Smooth muscle cell (in vitro differentiated cells): Measurements from ENCODE around the gene TBC1D30. TPM values are rescaled to one million over a fixed set of nuclear protein-coding genes. Genes with fewer than 3 reads are reported as not detected.

ENCODE experiments used
- DNase-seq: peaks from one replicate; lab custom pipeline; 2025; ENCODE audit not compliant: unreplicated experiment; lab: John Stamatoyannopoulos, UW
- H2AFZ ChIP-seq: fragments of 200-600 bp; sonication (generic); 2 replicates; pipeline ENCODE4 v1.6.0; 2016; ENCODE audit warnings: antibody characterized with exemption, low read depth, mild to moderate bottlenecking
- H3F3A ChIP-seq: fragments of 200-600 bp; sonication (generic); 2 replicates; pipeline ENCODE4 v1.6.0; 2017; ENCODE audit warnings: antibody characterized with exemption, low read depth
- H3K27ac ChIP-seq: fragments of 200-600 bp; sonication (generic); 2 replicates; pipeline ENCODE4 v1.5.1; 2016; ENCODE audit warnings: low read depth, mild to moderate bottlenecking
- H3K27me3 ChIP-seq: fragments of 200-600 bp; sonication (generic); 2 replicates; pipeline ENCODE4 v1.6.1; 2016; ENCODE audit warnings: low read depth, mild to moderate bottlenecking
- H3K36me3 ChIP-seq: fragments of 200-600 bp; sonication (generic); 2 replicates; pipeline ENCODE4 v1.5.1; 2016; ENCODE audit warnings: low read depth
- H3K4me1 ChIP-seq: fragments of 200-600 bp; sonication (generic); 2 replicates; pipeline ENCODE4 v1.5.1; 2016; ENCODE audit warnings: low read depth
- H3K4me2 ChIP-seq: fragments of 200-600 bp; sonication (generic); 2 replicates; pipeline ENCODE4 v1.6.0; 2016; ENCODE audit warnings: mild to moderate bottlenecking
- H3K4me3 ChIP-seq: fragments of 200-600 bp; sonication (generic); 2 replicates; pipeline ENCODE4 v1.5.1; 2016; ENCODE audit warnings: mild to moderate bottlenecking
- H3K79me2 ChIP-seq: fragments of 200-600 bp; sonication (generic); 2 replicates; pipeline ENCODE4 v1.6.0; 2016; ENCODE audit warnings: low read depth, mild to moderate bottlenecking
- H3K9ac ChIP-seq: fragments of 200-600 bp; sonication (generic); 2 replicates; pipeline ENCODE4 v1.6.0; 2016; ENCODE audit warnings: low read depth
- H3K9me3 ChIP-seq: fragments of 200-600 bp; sonication (generic); replicated peaks from 2 replicates; pipeline ENCODE4 v1.5.1; 2016; ENCODE audit warnings: low read depth
- H4K20me1 ChIP-seq: fragments of 200-600 bp; sonication (generic); 2 replicates; pipeline ENCODE4 v1.6.0; 2016; ENCODE audit warnings: low read depth
- CTCF ChIP-seq: fragments of 200-600 bp; sonication (generic); IDR thresholded peaks from 2 replicates; pipeline ENCODE4 v1.5.1; 2017; ENCODE audit warnings: borderline replicate concordance, mild to moderate bottlenecking, antibody characterized with exemption; ENCODE audit not compliant: insufficient read depth, poor library complexity, severe bottlenecking
- WGBS: methylation state at CpG from one replicate; pipeline ENCODE4 v1.1.7; 2016; ENCODE audit warnings: low lambda C conversion rate; 5-methylcytosine and 5-hydroxymethylcytosine counted together
- polyA plus RNA-seq: library from polyadenylated mRNA; unstranded; fragments of >200 nt; fragmentation: Nextera tagmentation; extraction: Ambion mirVana; gene quantifications from 2 replicates; pipeline ENCODE4 v1.2.1, GENCODE V29; 2016
- total RNA-seq: library from RNA; depleted of rRNA; stranded (reverse); fragments of >200 nt; gene quantifications from 2 replicates; pipeline ENCODE4 v1.2.3, GENCODE V29; 2014

The TBC1D30 gene
- total and polyA plus RNA-seq, 2 experiments from 2014 or later, result 0.67 to 2.3 TPM

- H3K79me2 ChIP-seq, result no peaks in the 10 kb centered on the region
- H3K9ac ChIP-seq, result no peak overlapping the region
- no peaks in the 10 kb centered on the region for H4K20me1 ChIP-seq
- H3K4me2 ChIP-seq, result no peak overlapping the region
- H3K4me1 ChIP-seq, result no peaks in the 10 kb centered on the region
- no peaks in the 10 kb centered on the region for H3K27me3 ChIP-seq
- WGBS, result 78% methylated on average over 3 of the region's 3 CpGs
- H3F3A ChIP-seq, result no peaks in the 10 kb centered on the region
- H3K9me3 ChIP-seq, result no peaks in the 10 kb centered on the region
- no peak for DNase-seq
- H2AFZ ChIP-seq, result no peak overlapping the region
- no peak overlapping the region for H3K27ac ChIP-seq
- no peak overlapping the region for H3K4me3 ChIP-seq
- H3K36me3 ChIP-seq, result no peaks in the 10 kb centered on the region
- no peak for TF ChIP-seq CTCF
These were observed 10.7 kb upstream of the TBC1D30 start for GRCh38 chr12:64813723-64814122.

GRCh38 chr12:64814432-64814831 lies 10.0 kb upstream of the TBC1D30 start:
- Histone ChIP-seq H3K27me3 (no peaks in the 10 kb centered on the region), H3K9ac (no peak overlapping the region), H3K27ac (no peak overlapping the region), H3K4me2 (no peak overlapping the region), H3K79me2 (no peaks in the 10 kb centered on the region), H4K20me1 (no peaks in the 10 kb centered on the region), H3F3A (no peaks in the 10 kb centered on the region), H2AFZ (no peak overlapping the region), H3K36me3 (no peaks in the 10 kb centered on the region), H3K4me3 (no peak overlapping the region), H3K9me3 (no peaks in the 10 kb centered on the region), H3K4me1 (no peaks in the 10 kb centered on the region)
- 77% methylated on average over 2 of the region's 2 CpGs for WGBS
- TF ChIP-seq CTCF, result no peak
- DNase-seq, result no peak

GRCh38 chr12:64819816-64820402 lies 4.5 kb upstream of the TBC1D30 start:
- no peak overlapping the region for H3K9ac ChIP-seq
- DNase-seq, result no peak
- TF ChIP-seq CTCF, result no peak
- H3K36me3 ChIP-seq, result no peaks in the 10 kb centered on the region
- no peaks in the 10 kb centered on the region for H4K20me1 ChIP-seq
- no peak overlapping the region for H3K4me3 ChIP-seq
- H3K27me3 ChIP-seq, result peaks cover 29% of the 10 kb centered on the region
- peaks cover 3% of the 10 kb centered on the region for H3K9me3 ChIP-seq
- H3K4me1 ChIP-seq, result no peaks in the 10 kb centered on the region
- H3K79me2 ChIP-seq, result no peaks in the 10 kb centered on the region
- no peak overlapping the region for H3K4me2 ChIP-seq
- no peaks in the 10 kb centered on the region for H3F3A ChIP-seq
- WGBS, result 82% methylated on average over 5 of the region's 5 CpGs
- no peak overlapping the region for H2AFZ ChIP-seq
- H3K27ac ChIP-seq, result no peak overlapping the region

- TF ChIP-seq CTCF, result no peak
- Histone ChIP-seq H3K4me2 (no peak overlapping the region), H3K4me3 (no peak overlapping the region), H3K36me3 (no peaks in the 10 kb centered on the region), H3F3A (no peaks in the 10 kb centered on the region), H2AFZ (no peak overlapping the region), H4K20me1 (no peaks in the 10 kb centered on the region), H3K9me3 (peaks cover 3% of the 10 kb centered on the region), H3K27me3 (peaks cover 36% of the 10 kb centered on the region), H3K9ac (no peak overlapping the region), H3K79me2 (no peaks in the 10 kb centered on the region), H3K4me1 (no peaks in the 10 kb centered on the region), H3K27ac (no peak overlapping the region)
- WGBS, result 78% methylated on average over 3 of the region's 3 CpGs
- DNase-seq, result no peak
These were observed 3.9 kb upstream of the TBC1D30 start for GRCh38 chr12:64820593-64820992.
